ENCODE results near the gene ZC3H7B.
A peak's percentile ranks its signal among the peaks of the same experiment; 100 is the strongest.

Gene ZC3H7B

GRCh38 chr22:41332217-41332939 lies 31.1 kb downstream of the ZC3H7B start:
- no peak for DNase-seq (ENCODE audit: low spot score)

GRCh38 chr22:41333806-41334205 lies 32.5 kb downstream of the ZC3H7B start:
- no peak for DNase-seq (ENCODE audit: low spot score)

GRCh38 chr22:41334215-41334614 lies 32.9 kb downstream of the ZC3H7B start:
- DNase-seq (ENCODE audit: low spot score), result no peak

- no peak for DNase-seq (ENCODE audit: low spot score)
These were observed 33.8 kb downstream of the ZC3H7B start for GRCh38 chr22:41334951-41335635.

GRCh38 chr22:41338614-41339212 lies 37.4 kb downstream of the ZC3H7B start:
- no peak for DNase-seq (ENCODE audit: low spot score)

- no peak for DNase-seq (ENCODE audit: low spot score)
These were observed 38.5 kb downstream of the ZC3H7B start for GRCh38 chr22:41339823-41340222.

GRCh38 chr22:41340357-41340756 lies 39.0 kb downstream of the ZC3H7B start:
- no peak for DNase-seq (ENCODE audit: low spot score)

GRCh38 chr22:41341012-41341411 lies 39.7 kb downstream of the ZC3H7B start:
- no peak for DNase-seq (ENCODE audit: low spot score)

GRCh38 chr22:41341990-41342389 lies 40.7 kb downstream of the ZC3H7B start:
- peak; percentile 3 for DNase-seq (ENCODE audit: low spot score)

- DNase-seq (ENCODE audit: low spot score), result no peak
These were observed 42.0 kb downstream of the ZC3H7B start for GRCh38 chr22:41343300-41343699.

GRCh38 chr22:41343717-41344116 lies 42.4 kb downstream of the ZC3H7B start:
- no peak for DNase-seq (ENCODE audit: low spot score)

GRCh38 chr22:41344189-41344788 lies 43.0 kb downstream of the ZC3H7B start:
- DNase-seq (ENCODE audit: low spot score), result no peak

- no peak for DNase-seq (ENCODE audit: low spot score)
These were observed 44.5 kb downstream of the ZC3H7B start for GRCh38 chr22:41345807-41346335.

- no peak for DNase-seq (ENCODE audit: low spot score)
These were observed 45.9 kb downstream of the ZC3H7B start for GRCh38 chr22:41347066-41347859.

- DNase-seq (ENCODE audit: low spot score), result no peak
These were observed 47.7 kb downstream of the ZC3H7B start for GRCh38 chr22:41348964-41349484.

- DNase-seq (ENCODE audit: low spot score), result no peak
These were observed 48.8 kb downstream of the ZC3H7B start for GRCh38 chr22:41350087-41350486.

- no peak for DNase-seq (ENCODE audit: low spot score)
These were observed 49.7 kb downstream of the ZC3H7B start for GRCh38 chr22:41351011-41351410.

GRCh38 chr22:41352058-41352457 lies 50.7 kb downstream of the ZC3H7B start:
- DNase-seq (ENCODE audit: low spot score), result no peak

GRCh38 chr22:41353862-41354575 lies 52.7 kb downstream of the ZC3H7B start:
- DNase-seq (ENCODE audit: low spot score), result no peak

GRCh38 chr22:41354979-41355378 lies 53.7 kb downstream of the ZC3H7B start:
- DNase-seq (ENCODE audit: low spot score), result no peak

GRCh38 chr22:41355895-41356294 lies 54.6 kb downstream of the ZC3H7B start:
- DNase-seq (ENCODE audit: low spot score), result no peak

Measured in CD4-positive, alpha-beta T cell treated with Interleukin-2 at 100 ng/mL for 4 hours (primary cell).